C4-2B (cell line): ENCODE data around the gene SOD2.

ENCODE experiments used
- CTCF ChIP-seq: fragments of 450-650 bp; conservative IDR thresholded peaks from 2 replicates; pipeline ENCODE4 v1.5.1; 2017; ENCODE audit warnings: mild to moderate bottlenecking
- ZFX ChIP-seq: fragments of 450-650 bp; IDR thresholded peaks from 2 replicates; pipeline ENCODE4 v1.6.1; 2017

GRCh38 chr6:159649441-159649840 is 43.6 kb downstream of the SOD2 start:
- TF ChIP-seq CTCF (no peak), ZFX (no peak)
